Measurements from ENCODE around the gene ADM2.

ADM2 gene

DNA sequence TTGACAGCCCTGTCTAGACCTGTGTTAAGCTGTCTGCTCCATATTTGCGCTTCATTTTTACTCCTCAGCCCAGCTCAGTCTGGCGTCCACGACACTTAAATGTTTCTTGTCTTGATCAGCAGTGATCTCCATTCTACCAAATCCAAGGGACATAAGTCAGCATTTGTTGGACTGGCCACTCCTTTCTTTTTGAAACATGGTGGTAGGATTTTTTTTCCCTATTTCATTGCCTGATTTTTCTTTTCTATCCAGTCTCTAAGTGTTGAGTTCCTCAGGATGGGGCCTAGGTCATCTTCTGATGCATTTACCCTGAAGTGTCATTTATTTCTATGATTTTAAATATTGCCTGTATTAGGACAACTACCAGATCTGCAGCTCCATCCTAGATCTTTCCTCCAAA lies 27.6 kb downstream of the ADM2 start:
- H3K14ac ChIP-seq (ENCODE audit: low read length in 2 of 2), result peak overlapping the region in 1 of 2 experiments; percentile 76
- no peak overlapping the region for H3K27ac ChIP-seq (ENCODE audit: low read length, poor library complexity, severe bottlenecking)
- H3K79me1 ChIP-seq (replicated peaks; ENCODE audit: low read length, poor library complexity, severe bottlenecking), result peaks cover 26% of the 10 kb centered on the region
- no peak overlapping the region for H2AK5ac ChIP-seq (ENCODE audit: low read length, severe bottlenecking)
- peak overlapping the region; percentile 84 for H3K9ac ChIP-seq (ENCODE audit: low read length)
- no peaks in the 10 kb centered on the region for H3K27me3 ChIP-seq (ENCODE audit: control insufficient read depth in 1 of 2, insufficient read depth in 1 of 2, low read length in 2 of 2)
- peak overlapping the region in 1 of 2 experiments; percentile 11 for H3K4ac ChIP-seq (ENCODE audit: low read depth in 1 of 2, low read length in 2 of 2)
- H3K4me1 ChIP-seq (ENCODE audit: control insufficient read depth, insufficient read depth, low read depth, low read length), result peaks cover 14% of the 10 kb centered on the region
- H2BK120ac ChIP-seq (ENCODE audit: low read depth, low read length), result no peak overlapping the region
- H3K4me2 ChIP-seq (ENCODE audit: low read length, poor library complexity, severe bottlenecking), result peak overlapping the region; percentile 61
- no peak for DNase-seq
- H2BK15ac ChIP-seq (ENCODE audit: low read depth, poor library complexity, severe bottlenecking), result no peak overlapping the region
- H3K4me3 ChIP-seq (ENCODE audit: insufficient read depth in 1 of 2, low read depth in 1 of 2, low read length in 2 of 2), result peak overlapping the region in 1 of 2 experiments; percentile 85
- H3K23ac ChIP-seq (ENCODE audit: low read length in 2 of 2), result no peak overlapping the region
- no peak overlapping the region for H2BK12ac ChIP-seq (ENCODE audit: low read length in 2 of 2)
- H2BK5ac ChIP-seq (ENCODE audit: low read depth, low read length, poor library complexity, severe bottlenecking), result no peak overlapping the region
- no peak overlapping the region for H2AFZ ChIP-seq (ENCODE audit: low read depth, low read length)
- no peak overlapping the region for H3K18ac ChIP-seq (ENCODE audit: low read depth in 1 of 2, low read length in 2 of 2)
- no peaks in the 10 kb centered on the region for H3K9me3 ChIP-seq (ENCODE audit: control insufficient read depth, low read length)
- WGBS, result 42% methylated on average over 3 of the region's 3 CpGs
- peaks cover 19 to 26% of the 10 kb centered on the region in 2 experiments for H3K36me3 ChIP-seq (ENCODE audit: control insufficient read depth in 1 of 2, insufficient read depth in 2 of 2, low read depth in 1 of 2, low read length in 2 of 2)
- H4K91ac ChIP-seq (ENCODE audit: low read length), result no peak overlapping the region
- H4K8ac ChIP-seq (ENCODE audit: low read length), result no peak overlapping the region

DNA sequence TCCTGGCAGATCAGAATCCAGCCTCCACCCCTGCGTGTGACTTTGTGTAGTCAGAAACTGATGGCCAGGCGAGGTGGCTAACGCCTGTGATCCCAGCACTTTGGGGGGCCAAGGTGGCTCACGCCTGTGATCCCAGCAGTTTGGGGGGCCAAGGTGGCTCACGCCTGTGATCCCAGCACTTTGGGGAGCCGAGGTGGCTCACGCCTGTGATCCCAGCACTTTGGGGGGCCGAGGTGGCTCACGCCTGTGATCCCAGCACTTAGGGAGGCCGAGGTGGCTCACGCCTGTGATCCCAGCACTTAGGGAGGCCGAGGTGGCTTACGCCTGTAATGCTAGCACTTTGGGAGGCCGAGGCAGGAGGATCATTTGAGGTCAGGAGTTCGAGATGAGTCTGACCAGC lies 31.8 kb downstream of the ADM2 start:
- peaks cover 24 to 30% of the 10 kb centered on the region in 2 experiments for H3K36me3 ChIP-seq (ENCODE audit: control insufficient read depth in 1 of 2, insufficient read depth in 2 of 2, low read depth in 1 of 2, low read length in 2 of 2)
- no peak overlapping the region for H3K14ac ChIP-seq (ENCODE audit: low read length in 2 of 2)
- no peak overlapping the region for H3K18ac ChIP-seq (ENCODE audit: low read depth in 1 of 2, low read length in 2 of 2)
- no peak overlapping the region for H3K4me2 ChIP-seq (ENCODE audit: low read length, poor library complexity, severe bottlenecking)
- no peak overlapping the region for H3K27ac ChIP-seq (ENCODE audit: low read length, poor library complexity, severe bottlenecking)
- no peak overlapping the region for H4K8ac ChIP-seq (ENCODE audit: low read length)
- WGBS, result over 99% methylated on average over 15 of the region's 15 CpGs
- no peak overlapping the region for H3K4ac ChIP-seq (ENCODE audit: low read depth in 1 of 2, low read length in 2 of 2)
- no peaks in the 10 kb centered on the region for H3K9me3 ChIP-seq (ENCODE audit: control insufficient read depth, low read length)
- no peaks in the 10 kb centered on the region for H3K27me3 ChIP-seq (ENCODE audit: control insufficient read depth in 1 of 2, insufficient read depth in 1 of 2, low read length in 2 of 2)
- H3K23ac ChIP-seq (ENCODE audit: low read length in 2 of 2), result no peak overlapping the region
- no peak overlapping the region for H2BK12ac ChIP-seq (ENCODE audit: low read length in 2 of 2)
- H2AFZ ChIP-seq (ENCODE audit: low read depth, low read length), result no peak overlapping the region
- H2BK15ac ChIP-seq (ENCODE audit: low read depth, poor library complexity, severe bottlenecking), result no peak overlapping the region
- H2BK5ac ChIP-seq (ENCODE audit: low read depth, low read length, poor library complexity, severe bottlenecking), result no peak overlapping the region
- no peak for DNase-seq
- H2BK120ac ChIP-seq (ENCODE audit: low read depth, low read length), result no peak overlapping the region
- peaks cover 45% of the 10 kb centered on the region for H3K79me1 ChIP-seq (replicated peaks; ENCODE audit: low read length, poor library complexity, severe bottlenecking)
- no peak overlapping the region for H3K4me3 ChIP-seq (ENCODE audit: insufficient read depth in 1 of 2, low read depth in 1 of 2, low read length in 2 of 2)
- peaks cover 4% of the 10 kb centered on the region for H3K4me1 ChIP-seq (ENCODE audit: control insufficient read depth, insufficient read depth, low read depth, low read length)
- no peak overlapping the region for H4K91ac ChIP-seq (ENCODE audit: low read length)
- no peak overlapping the region for H2AK5ac ChIP-seq (ENCODE audit: low read length, severe bottlenecking)
- no peak overlapping the region for H3K9ac ChIP-seq (ENCODE audit: low read length)

DNA sequence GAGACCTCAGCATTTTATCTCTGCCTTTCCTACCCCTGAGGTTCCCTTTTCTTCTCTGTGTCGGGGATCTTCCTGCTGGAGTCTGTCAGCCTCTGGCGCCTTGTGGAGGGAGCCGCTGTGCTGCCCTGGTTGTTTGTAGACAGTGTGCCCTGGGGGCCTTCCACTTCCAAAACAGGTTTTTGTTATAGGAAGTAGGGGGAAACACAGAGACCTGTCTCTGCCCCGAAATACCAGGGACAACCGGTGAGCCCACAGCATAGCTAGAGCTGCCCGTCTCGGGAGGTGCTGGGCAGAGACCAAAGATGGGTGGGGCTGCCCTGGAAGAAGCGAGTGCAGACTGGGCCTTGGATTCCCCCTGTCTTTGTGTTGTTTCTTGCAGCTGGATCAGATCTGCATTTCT lies 34.7 kb downstream of the ADM2 start:
- no peak overlapping the region for H3K4me3 ChIP-seq (ENCODE audit: insufficient read depth in 1 of 2, low read depth in 1 of 2, low read length in 2 of 2)

DNA sequence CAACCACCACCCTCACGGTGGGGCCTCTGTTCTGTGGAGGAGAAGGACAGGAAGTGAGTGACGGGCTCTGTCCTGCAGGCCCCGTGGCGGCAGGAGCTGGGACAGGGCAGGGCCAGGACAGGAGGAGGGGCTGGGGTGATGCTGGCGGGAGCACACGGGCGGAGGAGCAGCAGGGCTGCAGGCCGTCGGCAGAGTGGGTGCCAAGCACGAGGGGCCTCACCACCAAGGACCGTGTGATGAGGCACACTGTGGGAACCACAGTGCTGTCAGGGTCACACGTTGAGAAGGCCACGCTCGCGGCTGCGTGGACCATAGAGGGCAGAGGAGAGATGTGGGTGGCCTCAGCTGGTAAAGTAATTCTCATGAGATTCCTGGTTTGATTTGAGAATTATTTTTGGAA lies 35.5 kb downstream of the ADM2 start:
- no peak overlapping the region for H2BK12ac ChIP-seq (ENCODE audit: low read length in 2 of 2)
- H3K36me3 ChIP-seq (ENCODE audit: control insufficient read depth in 1 of 2, insufficient read depth in 2 of 2, low read depth in 1 of 2, low read length in 2 of 2), result peaks cover 48 to 56% of the 10 kb centered on the region in 2 experiments
- no peak overlapping the region for H3K4ac ChIP-seq (ENCODE audit: low read depth in 1 of 2, low read length in 2 of 2)
- H3K9me3 ChIP-seq (ENCODE audit: control insufficient read depth, low read length), result no peaks in the 10 kb centered on the region
- no peak overlapping the region for H3K18ac ChIP-seq (ENCODE audit: low read depth in 1 of 2, low read length in 2 of 2)
- no peak overlapping the region for H4K8ac ChIP-seq (ENCODE audit: low read length)
- peaks cover 4% of the 10 kb centered on the region for H3K4me1 ChIP-seq (ENCODE audit: control insufficient read depth, insufficient read depth, low read depth, low read length)
- no peak overlapping the region for H2AK5ac ChIP-seq (ENCODE audit: low read length, severe bottlenecking)
- no peak overlapping the region for H3K4me3 ChIP-seq (ENCODE audit: insufficient read depth in 1 of 2, low read depth in 1 of 2, low read length in 2 of 2)
- peaks cover 59% of the 10 kb centered on the region for H3K79me1 ChIP-seq (replicated peaks; ENCODE audit: low read length, poor library complexity, severe bottlenecking)
- H3K14ac ChIP-seq (ENCODE audit: low read length in 2 of 2), result no peak overlapping the region
- H3K23ac ChIP-seq (ENCODE audit: low read length in 2 of 2), result no peak overlapping the region
- H3K9ac ChIP-seq (ENCODE audit: low read length), result no peak overlapping the region
- DNase-seq, result no peak
- H2BK120ac ChIP-seq (ENCODE audit: low read depth, low read length), result no peak overlapping the region
- H3K4me2 ChIP-seq (ENCODE audit: low read length, poor library complexity, severe bottlenecking), result no peak overlapping the region
- no peak overlapping the region for H2BK15ac ChIP-seq (ENCODE audit: low read depth, poor library complexity, severe bottlenecking)
- H3K27me3 ChIP-seq (ENCODE audit: control insufficient read depth in 1 of 2, insufficient read depth in 1 of 2, low read length in 2 of 2), result no peaks in the 10 kb centered on the region
- no peak overlapping the region for H2AFZ ChIP-seq (ENCODE audit: low read depth, low read length)
- no peak overlapping the region for H3K27ac ChIP-seq (ENCODE audit: low read length, poor library complexity, severe bottlenecking)
- H2BK5ac ChIP-seq (ENCODE audit: low read depth, low read length, poor library complexity, severe bottlenecking), result no peak overlapping the region
- WGBS, result 91% methylated on average over 16 of the region's 16 CpGs
- no peak overlapping the region for H4K91ac ChIP-seq (ENCODE audit: low read length)

More for the DNA sequence above, 34.7 kb downstream of the ADM2 start:
- Histone ChIP-seq H3K79me1 (replicated peaks; ENCODE audit: low read length, poor library complexity, severe bottlenecking) (peaks cover 51% of the 10 kb centered on the region), H4K91ac (ENCODE audit: low read length) (no peak overlapping the region), H3K14ac (ENCODE audit: low read length in 2 of 2) (no peak overlapping the region), H3K4me2 (ENCODE audit: low read length, poor library complexity, severe bottlenecking) (no peak overlapping the region), H3K4me1 (ENCODE audit: control insufficient read depth, insufficient read depth, low read depth, low read length) (peaks cover 4% of the 10 kb centered on the region), H3K36me3 (ENCODE audit: control insufficient read depth in 1 of 2, insufficient read depth in 2 of 2, low read depth in 1 of 2, low read length in 2 of 2) (peaks cover 40 to 48% of the 10 kb centered on the region in 2 experiments), H4K8ac (ENCODE audit: low read length) (no peak overlapping the region), H3K9me3 (ENCODE audit: control insufficient read depth, low read length) (no peaks in the 10 kb centered on the region), H3K9ac (ENCODE audit: low read length) (no peak overlapping the region), H3K18ac (ENCODE audit: low read depth in 1 of 2, low read length in 2 of 2) (no peak overlapping the region), H2BK12ac (ENCODE audit: low read length in 2 of 2) (no peak overlapping the region), H3K4ac (ENCODE audit: low read depth in 1 of 2, low read length in 2 of 2) (no peak overlapping the region), H2AFZ (ENCODE audit: low read depth, low read length) (no peak overlapping the region), H2BK120ac (ENCODE audit: low read depth, low read length) (no peak overlapping the region), H3K27me3 (ENCODE audit: control insufficient read depth in 1 of 2, insufficient read depth in 1 of 2, low read length in 2 of 2) (no peaks in the 10 kb centered on the region), H2BK15ac (ENCODE audit: low read depth, poor library complexity, severe bottlenecking) (no peak overlapping the region), H2BK5ac (ENCODE audit: low read depth, low read length, poor library complexity, severe bottlenecking) (no peak overlapping the region), H3K27ac (ENCODE audit: low read length, poor library complexity, severe bottlenecking) (no peak overlapping the region), H3K23ac (ENCODE audit: low read length in 2 of 2) (no peak overlapping the region), H2AK5ac (ENCODE audit: low read length, severe bottlenecking) (no peak overlapping the region)
- 96% methylated on average over 8 of the region's 8 CpGs for WGBS
- no peak for DNase-seq

Data from mesenchymal stem cell (in vitro differentiated cells and primary cell).